ENCODE data around the gene TSPAN7.

- no peak for TF ChIP-seq CTCF (IDR thresholded peaks at IDR 0.05; ENCODE audit: low read depth, low read length, poor library complexity, severe bottlenecking)
- no peak for TF ChIP-seq EZH2phosphoT487 (IDR thresholded peaks at IDR 0.05; ENCODE audit: borderline replicate concordance, low read length)
Observed at GRCh38 chrX:38692961-38693360, 131.6 kb downstream of the TSPAN7 start.

Measured in DOHH2 (cell line).